Gastroesophageal sphincter (tissue), 4 donors: Measurements from ENCODE around the gene BRMS1. TPM values are rescaled to one million over a fixed set of nuclear protein-coding genes. Genes with fewer than 3 reads are reported as not detected.
A peak's percentile ranks its signal among the peaks of the same experiment; 100 is the strongest.
"Not testable (repeated sequence)": the region's sequence is repeated elsewhere in the genome, so short reads cannot be mapped to it uniquely, and the experiment has no call there.

Source experiments
- ATAC-seq: fragments of 150-250 bp; one replicate; pipeline ENCODE4 v1.9.1; 2016; ENCODE audit warnings: mild to moderate bottlenecking, moderate library complexity
- H3K27ac ChIP-seq, 4 donors: fragments of 200-600 bp; sonication (generic) in 3 of 4; 1 replicate in 3 of 4; 2 replicates in 1 of 4; pipeline ENCODE4 v1.5.1; 2016 to 2019
- H3K27me3 ChIP-seq: fragments of 200-600 bp; sonication (generic); one replicate; pipeline ENCODE4 v1.5.1; 2019
- H3K36me3 ChIP-seq, 2 donors: fragments of 200-600 bp; sonication (generic); one replicate each; pipeline ENCODE4 v1.5.1; 2019; ENCODE audit warnings: control low read depth in 1 of 2
- H3K4me1 ChIP-seq, 3 donors: fragments of 200-600 bp; sonication (generic); 1 replicate in 2 of 3; 2 replicates in 1 of 3; pipeline ENCODE4 v1.5.1; 2016 to 2019; ENCODE audit warnings: control low read depth in 2 of 3
- H3K4me3 ChIP-seq, 2 donors: fragments of 200-600 bp; sonication (generic); one replicate each; pipeline ENCODE4 v1.5.1; 2019; ENCODE audit warnings: mild to moderate bottlenecking in 1 of 2, moderate library complexity in 1 of 2
- H3K9me3 ChIP-seq, 3 donors: fragments of 200-600 bp; sonication (generic); one replicate each; pipeline ENCODE4 v1.5.1; 2017 to 2019; ENCODE audit warnings: control low read depth in 2 of 3
- EP300 ChIP-seq: sonication (generic); formaldehyde crosslinking; IDR thresholded peaks from one replicate; pipeline ENCODE4 v1.6.1; 2017; ENCODE audit warnings: antibody characterized with exemption, mild to moderate bottlenecking
- POLR2A ChIP-seq, 2 donors: fragments of 450-650 bp; IDR thresholded peaks; one replicate each; pipeline ENCODE4 v1.6.1; 2017; ENCODE audit warnings: antibody characterized with exemption in 2 of 2, mild to moderate bottlenecking in 2 of 2, moderate library complexity in 1 of 2
- POLR2AphosphoS5 ChIP-seq: sonication (generic); formaldehyde crosslinking; IDR thresholded peaks from one replicate; pipeline ENCODE4 v1.6.1; 2017; ENCODE audit warnings: antibody characterized with exemption
- WGBS, 2 donors: methylation state at CpG; one replicate each; pipeline ENCODE4 v1.1.5; 2018; ENCODE audit warnings: low coverage in 1 of 2; 5-methylcytosine and 5-hydroxymethylcytosine counted together
- total RNA-seq, 4 donors: library from RNA; depleted of rRNA; stranded (reverse); fragments of >200 nt; gene quantifications; one replicate each; pipeline ENCODE4 v1.1.0, GENCODE V29; 2016
- TF ChIP-seq, protein P1 (sequence below), 4 experiments: fragments of 200-600 bp in 2 of 4; fragments of 450-650 bp in 2 of 4; sonication (generic) in 1 of 4; IDR thresholded peaks; one replicate each; pipeline ENCODE4 v1.5.1; 2017 to 2019; ENCODE audit warnings: antibody characterized with exemption in 4 of 4, mild to moderate bottlenecking in 2 of 4, moderate library complexity in 2 of 4

BRMS1 gene
- total RNA-seq, 4 donors from 2014 or later = 26.6 to 44.2 (median 35.5) TPM

- H3K27me3 ChIP-seq = peaks cover 5% of the 10 kb centered on the region
- peaks cover 0 to 44% (median 31%) of the 10 kb centered on the region in 3 donors for H3K4me1 ChIP-seq
- no peak for ATAC-seq
- H3K36me3 ChIP-seq = no peaks in the 10 kb centered on the region
- peak overlapping the region in 3 of 4 donors; percentile 24 to 58 (median 31) for H3K27ac ChIP-seq
- TF ChIP-seq, protein P1, sequence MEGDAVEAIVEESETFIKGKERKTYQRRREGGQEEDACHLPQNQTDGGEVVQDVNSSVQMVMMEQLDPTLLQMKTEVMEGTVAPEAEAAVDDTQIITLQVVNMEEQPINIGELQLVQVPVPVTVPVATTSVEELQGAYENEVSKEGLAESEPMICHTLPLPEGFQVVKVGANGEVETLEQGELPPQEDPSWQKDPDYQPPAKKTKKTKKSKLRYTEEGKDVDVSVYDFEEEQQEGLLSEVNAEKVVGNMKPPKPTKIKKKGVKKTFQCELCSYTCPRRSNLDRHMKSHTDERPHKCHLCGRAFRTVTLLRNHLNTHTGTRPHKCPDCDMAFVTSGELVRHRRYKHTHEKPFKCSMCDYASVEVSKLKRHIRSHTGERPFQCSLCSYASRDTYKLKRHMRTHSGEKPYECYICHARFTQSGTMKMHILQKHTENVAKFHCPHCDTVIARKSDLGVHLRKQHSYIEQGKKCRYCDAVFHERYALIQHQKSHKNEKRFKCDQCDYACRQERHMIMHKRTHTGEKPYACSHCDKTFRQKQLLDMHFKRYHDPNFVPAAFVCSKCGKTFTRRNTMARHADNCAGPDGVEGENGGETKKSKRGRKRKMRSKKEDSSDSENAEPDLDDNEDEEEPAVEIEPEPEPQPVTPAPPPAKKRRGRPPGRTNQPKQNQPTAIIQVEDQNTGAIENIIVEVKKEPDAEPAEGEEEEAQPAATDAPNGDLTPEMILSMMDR (IDR thresholded peaks at IDR 0.05) = no peak
- TF ChIP-seq EP300 = no peak
- no peak overlapping the region for H3K4me3 ChIP-seq
- no peaks in the 10 kb centered on the region for H3K9me3 ChIP-seq
- 80% methylated on average over 2 of the region's 4 CpGs; no CpG with 5 or more reads in 1 of the 2 donors for WGBS, 2 donors
Observed at GRCh38 chr11:66321606-66322005, 23.3 kb downstream of the BRMS1 start.

- H3K27ac ChIP-seq, H3K27me3 ChIP-seq, H3K4me3 ChIP-seq, H3K9me3 ChIP-seq, H3K36me3 ChIP-seq, ATAC-seq: not testable (repeated sequence)
- peaks cover 0 to 44% (median 24%) of the 10 kb centered on the region in 3 donors for H3K4me1 ChIP-seq
- 81 to 93% methylated on average over 2 to 4 of the region's 6 CpGs for WGBS, 2 donors
Observed at GRCh38 chr11:66320748-66321147, 24.2 kb downstream of the BRMS1 start.

DNA sequence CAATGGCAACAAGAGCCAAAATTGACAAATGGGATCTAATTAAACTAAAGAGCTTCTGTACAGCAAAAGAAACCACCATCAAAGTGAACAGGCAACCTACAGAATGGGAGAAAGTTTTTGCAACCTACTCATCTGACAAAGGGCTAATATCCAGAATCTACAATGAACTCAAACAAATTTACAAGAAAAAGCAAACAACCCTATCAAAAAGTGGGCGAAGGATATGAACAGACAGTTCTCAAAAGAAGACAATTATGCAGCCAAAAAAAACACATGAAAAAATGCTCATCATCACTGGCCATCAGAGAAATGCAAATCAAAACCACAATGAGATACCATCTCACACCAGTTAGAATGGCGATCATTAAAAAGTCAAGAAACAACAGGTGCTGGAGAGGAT lies 24.6 kb downstream of the BRMS1 start:
- not testable (repeated sequence) for H3K9me3 ChIP-seq, H3K27ac ChIP-seq, H3K36me3 ChIP-seq, H3K4me3 ChIP-seq, ATAC-seq, H3K27me3 ChIP-seq
- H3K4me1 ChIP-seq = peaks cover 0 to 47% (median 22%) of the 10 kb centered on the region in 3 donors
- WGBS, 2 donors = 100% methylated on average over 2 of the region's 2 CpGs; no CpG with 5 or more reads in 1 of the 2 donors

- TF ChIP-seq, protein P1 (IDR thresholded peaks at IDR 0.05) = no peak
- TF ChIP-seq POLR2A (IDR thresholded peaks at IDR 0.05) = no peak
- TF ChIP-seq EP300 = no peak
- no peak for TF ChIP-seq POLR2AphosphoS5
- 59 to 79% methylated on average over 2 to 3 of the region's 3 CpGs for WGBS, 2 donors
- Histone ChIP-seq H3K4me1 (peaks cover 0 to 64% (median 22%) of the 10 kb centered on the region in 3 donors), H3K27ac (peak overlapping the region in 3 of 4 donors; percentile 91 to 96 (median 92)), H3K27me3 (peaks cover 10% of the 10 kb centered on the region), H3K4me3 (no peak overlapping the region), H3K9me3 (no peaks in the 10 kb centered on the region), H3K36me3 (no peaks in the 10 kb centered on the region)
- no peak for ATAC-seq
Observed at GRCh38 chr11:66318600-66318970, 26.3 kb downstream of the BRMS1 start.

- Histone ChIP-seq H3K27me3 (peaks cover 10% of the 10 kb centered on the region), H3K27ac (peak overlapping the region; percentile 8 to 96 (median 92)), H3K9me3 (no peaks in the 10 kb centered on the region), H3K4me3 (peak overlapping the region in 1 of 2 donors; percentile 55), H3K4me1 (peaks cover 0 to 70% (median 28%) of the 10 kb centered on the region in 3 donors), H3K36me3 (no peaks in the 10 kb centered on the region)
- TF ChIP-seq POLR2AphosphoS5 = peak; percentile 43
- TF ChIP-seq POLR2A (IDR thresholded peaks at IDR 0.05) = no peak
- ATAC-seq = peak; percentile 48
- 35 to 46% methylated on average over 3 to 11 of the region's 16 CpGs for WGBS, 2 donors
Observed at GRCh38 chr11:66317723-66318599, 26.9 kb downstream of the BRMS1 start.

GRCh38 chr11:66317322-66317722 lies 27.6 kb downstream of the BRMS1 start:
- TF ChIP-seq POLR2AphosphoS5 = no peak
- no peak for TF ChIP-seq EP300
- no peak for TF ChIP-seq POLR2A (IDR thresholded peaks at IDR 0.05)
- TF ChIP-seq, protein P1 (IDR thresholded peaks at IDR 0.05) = no peak
- ATAC-seq = no peak
- 5% methylated on average over 4 of the region's 14 CpGs; no CpG with 5 or more reads in 1 of the 2 donors for WGBS, 2 donors
- Histone ChIP-seq H3K27ac (peak overlapping the region; percentile 14 to 96 (median 92)), H3K27me3 (peaks cover 10% of the 10 kb centered on the region), H3K4me1 (peaks cover 0 to 71% (median 29%) of the 10 kb centered on the region in 3 donors), H3K9me3 (no peaks in the 10 kb centered on the region), H3K36me3 (no peaks in the 10 kb centered on the region), H3K4me3 (peak overlapping the region; percentile 34 to 55)
